ENCODE results near the gene DDX56.

The DDX56 gene

GRCh38 chr7:44541876-44542610, 31.7 kb downstream of the DDX56 start:
- no peak overlapping the region for H2AFZ ChIP-seq (ENCODE audit: low read depth, low read length)
- H3K36me3 ChIP-seq (ENCODE audit: insufficient read depth, low read length) = no peaks in the 10 kb centered on the region
- H3K27me3 ChIP-seq (ENCODE audit: insufficient read depth, low read length) = peaks cover 4% of the 10 kb centered on the region
- H3K9me3 ChIP-seq (ENCODE audit: low read length) = no peaks in the 10 kb centered on the region
- no peaks in the 10 kb centered on the region for H3K4me1 ChIP-seq (ENCODE audit: insufficient read depth, low read length)
- no peak overlapping the region for H3K4me3 ChIP-seq (ENCODE audit: low read length)

- H3K4me3 ChIP-seq (ENCODE audit: low read length) = no peak within 1 kb of the TSS
- H3K36me3 ChIP-seq (ENCODE audit: insufficient read depth, low read length) = no peaks in the 10 kb centered on the region
- H3K27me3 ChIP-seq (ENCODE audit: insufficient read depth, low read length) = peaks cover 4% of the 10 kb centered on the region
- no peak within 1 kb of the TSS for H2AFZ ChIP-seq (ENCODE audit: low read depth, low read length)
- no peaks in the 10 kb centered on the region for H3K9me3 ChIP-seq (ENCODE audit: low read length)
- no peaks in the 10 kb centered on the region for H3K4me1 ChIP-seq (ENCODE audit: insufficient read depth, low read length)
Measured at GRCh38 chr7:44541028-44541869, 32.5 kb downstream of the DDX56 start, which contains the start of gene NPC1L1. Gene NPC1L1 (minus strand): TSS chr7:44541330. CDS start chr7:44541259, 71 bp downstream.

- H3K4me3 ChIP-seq (ENCODE audit: low read length) = no peak overlapping the region
- H2AFZ ChIP-seq (ENCODE audit: low read depth, low read length) = no peak overlapping the region
Measured at GRCh38 chr7:44540592-44541027, 33.1 kb downstream of the DDX56 start.

DNA sequence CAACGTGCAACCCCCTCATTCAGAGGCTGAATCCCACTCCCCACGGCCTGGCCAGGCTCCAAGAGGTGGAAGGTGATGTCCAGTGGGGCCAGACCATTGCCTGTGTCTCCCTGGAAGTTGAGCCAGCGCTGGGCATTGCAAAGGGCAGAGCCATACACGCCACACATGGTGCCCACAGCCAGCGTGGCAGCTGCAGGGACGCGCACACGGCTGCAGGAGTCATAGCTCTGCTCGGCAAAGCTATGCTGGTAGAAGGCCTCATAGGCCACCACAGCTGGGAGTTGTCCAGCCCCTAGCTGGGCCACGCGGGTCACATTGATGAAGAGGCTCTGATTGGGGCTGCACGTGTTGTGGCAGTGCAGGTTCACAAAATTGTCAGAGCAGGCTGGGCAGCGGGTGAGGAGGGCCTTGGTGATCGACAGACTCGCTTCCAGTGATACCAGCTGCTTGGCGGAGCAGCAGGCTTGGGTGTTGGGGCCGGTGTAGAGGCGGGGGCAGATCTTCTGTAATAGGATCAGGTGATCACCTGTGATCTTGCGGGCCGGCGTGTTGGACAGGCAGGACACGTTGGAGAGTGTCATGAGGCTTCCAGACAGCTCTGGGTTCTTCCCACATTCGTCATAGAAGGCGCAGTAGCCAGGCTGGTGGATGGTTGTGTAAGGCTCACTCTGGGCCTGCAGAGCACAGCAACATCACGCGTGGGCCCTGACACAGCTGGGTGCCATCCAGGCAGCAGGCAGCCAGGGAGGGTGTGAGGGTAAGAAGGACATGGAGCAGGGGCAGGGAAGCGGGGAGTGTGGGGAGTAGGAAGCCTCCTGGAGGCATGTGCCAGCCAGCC, 33.8 kb downstream of the DDX56 start:
- no peak overlapping the region for H2AFZ ChIP-seq (ENCODE audit: low read depth, low read length)

More at GRCh38 chr7:44540592-44541027, 33.1 kb downstream of the DDX56 start:
- no peaks in the 10 kb centered on the region for H3K4me1 ChIP-seq (ENCODE audit: insufficient read depth, low read length)
- peaks cover 4% of the 10 kb centered on the region for H3K27me3 ChIP-seq (ENCODE audit: insufficient read depth, low read length)
- no peaks in the 10 kb centered on the region for H3K9me3 ChIP-seq (ENCODE audit: low read length)
- no peaks in the 10 kb centered on the region for H3K36me3 ChIP-seq (ENCODE audit: insufficient read depth, low read length)

DNA sequence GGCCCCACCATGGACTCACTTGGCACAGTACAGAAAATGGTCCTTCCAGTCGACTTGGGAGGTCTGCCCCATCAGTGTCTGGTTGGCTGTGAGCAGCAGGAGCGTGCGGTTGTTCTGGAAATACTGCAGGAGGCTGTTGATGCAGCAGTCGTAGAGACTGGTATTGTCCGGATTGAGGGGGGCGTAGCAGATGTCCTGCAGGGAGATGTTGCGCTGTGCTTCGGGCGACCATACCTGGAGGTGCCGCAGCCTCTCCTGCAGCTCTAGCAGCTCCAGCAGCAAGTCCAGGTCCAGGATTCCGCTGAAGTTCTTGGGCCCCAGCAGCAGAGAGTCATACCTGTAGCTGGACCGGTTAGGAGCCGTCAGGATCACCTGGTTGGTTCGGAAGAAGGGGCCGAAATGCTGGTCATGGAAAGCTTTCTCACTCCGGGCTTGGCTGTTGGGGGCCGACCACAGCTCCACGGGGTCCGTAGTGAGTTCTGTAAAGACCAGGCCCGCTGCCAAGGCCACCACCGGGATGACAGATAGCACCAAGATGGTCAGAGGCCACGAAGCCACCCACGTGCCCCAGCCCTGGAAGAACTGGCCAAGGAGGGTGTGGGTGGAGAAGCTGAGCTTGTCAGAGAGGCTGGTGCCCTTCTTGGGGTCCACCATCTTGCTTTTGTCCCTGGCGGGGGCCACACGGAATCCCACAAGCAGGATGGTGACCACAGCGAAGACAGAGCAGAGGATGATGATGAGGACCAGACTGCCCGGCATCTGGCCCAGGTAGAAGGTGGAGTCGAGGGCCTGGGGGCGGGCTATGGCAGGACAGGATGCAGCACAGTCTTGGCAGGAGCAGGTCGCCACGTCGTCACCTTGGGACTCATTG, 34.7 kb downstream of the DDX56 start:
- Histone ChIP-seq H3K9me3 (ENCODE audit: low read length) (no peaks in the 10 kb centered on the region), H3K4me1 (ENCODE audit: insufficient read depth, low read length) (no peaks in the 10 kb centered on the region), H3K36me3 (ENCODE audit: insufficient read depth, low read length) (no peaks in the 10 kb centered on the region), H3K4me3 (ENCODE audit: low read length) (no peak overlapping the region), H2AFZ (ENCODE audit: low read depth, low read length) (no peak overlapping the region), H3K27me3 (ENCODE audit: insufficient read depth, low read length) (peaks cover 4% of the 10 kb centered on the region)

More for the DNA sequence above, 33.8 kb downstream of the DDX56 start:
- Histone ChIP-seq H3K27me3 (ENCODE audit: insufficient read depth, low read length) (peaks cover 4% of the 10 kb centered on the region), H3K4me3 (ENCODE audit: low read length) (no peak overlapping the region), H3K9me3 (ENCODE audit: low read length) (no peaks in the 10 kb centered on the region), H3K4me1 (ENCODE audit: insufficient read depth, low read length) (no peaks in the 10 kb centered on the region), H3K36me3 (ENCODE audit: insufficient read depth, low read length) (no peaks in the 10 kb centered on the region)

GRCh38 chr7:44538093-44538797, 35.5 kb downstream of the DDX56 start:
- no peaks in the 10 kb centered on the region for H3K4me1 ChIP-seq (ENCODE audit: insufficient read depth, low read length)
- no peak overlapping the region for H2AFZ ChIP-seq (ENCODE audit: low read depth, low read length)
- no peak overlapping the region for H3K4me3 ChIP-seq (ENCODE audit: low read length)
- H3K36me3 ChIP-seq (ENCODE audit: insufficient read depth, low read length) = no peaks in the 10 kb centered on the region
- H3K27me3 ChIP-seq (ENCODE audit: insufficient read depth, low read length) = peaks cover 4% of the 10 kb centered on the region
- H3K9me3 ChIP-seq (ENCODE audit: low read length) = no peaks in the 10 kb centered on the region

- Histone ChIP-seq H3K4me3 (ENCODE audit: low read length) (no peak overlapping the region), H3K36me3 (ENCODE audit: insufficient read depth, low read length) (no peaks in the 10 kb centered on the region), H2AFZ (ENCODE audit: low read depth, low read length) (no peak overlapping the region), H3K27me3 (ENCODE audit: insufficient read depth, low read length) (peaks cover 4% of the 10 kb centered on the region), H3K4me1 (ENCODE audit: insufficient read depth, low read length) (no peaks in the 10 kb centered on the region), H3K9me3 (ENCODE audit: low read length) (no peaks in the 10 kb centered on the region)
Measured at GRCh38 chr7:44537442-44537841, 36.3 kb downstream of the DDX56 start.

DNA sequence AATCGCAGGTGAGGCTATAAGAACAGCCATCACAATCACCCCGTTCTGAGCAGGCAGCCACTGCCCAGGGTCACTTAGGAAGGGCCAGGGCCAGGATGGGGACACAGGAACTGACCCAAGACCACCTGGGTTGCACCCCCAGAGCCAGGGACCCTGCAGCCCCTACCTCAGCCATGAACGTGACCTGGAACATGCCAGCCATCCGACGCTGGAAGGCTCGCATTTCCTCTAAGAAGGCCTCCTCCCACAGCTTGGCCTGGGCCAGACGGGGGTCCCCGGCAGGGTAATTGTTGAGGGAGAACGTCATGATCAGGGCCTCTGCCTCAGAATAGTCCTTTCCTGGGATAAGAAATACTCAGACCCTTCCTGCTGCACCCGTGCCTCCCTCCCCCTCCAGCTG, 37.6 kb downstream of the DDX56 start:
- H3K4me1 ChIP-seq (ENCODE audit: insufficient read depth, low read length) = no peaks in the 10 kb centered on the region
- no peak overlapping the region for H2AFZ ChIP-seq (ENCODE audit: low read depth, low read length)
- no peaks in the 10 kb centered on the region for H3K9me3 ChIP-seq (ENCODE audit: low read length)
- no peaks in the 10 kb centered on the region for H3K36me3 ChIP-seq (ENCODE audit: insufficient read depth, low read length)
- no peak overlapping the region for H3K4me3 ChIP-seq (ENCODE audit: low read length)
- no peaks in the 10 kb centered on the region for H3K27me3 ChIP-seq (ENCODE audit: insufficient read depth, low read length)

GRCh38 chr7:44535348-44536064, 38.2 kb downstream of the DDX56 start:
- Histone ChIP-seq H3K36me3 (ENCODE audit: insufficient read depth, low read length) (no peaks in the 10 kb centered on the region), H2AFZ (ENCODE audit: low read depth, low read length) (no peak overlapping the region), H3K4me1 (ENCODE audit: insufficient read depth, low read length) (no peaks in the 10 kb centered on the region), H3K4me3 (ENCODE audit: low read length) (no peak overlapping the region), H3K9me3 (ENCODE audit: low read length) (no peaks in the 10 kb centered on the region), H3K27me3 (ENCODE audit: insufficient read depth, low read length) (peaks cover 3% of the 10 kb centered on the region)

DNA sequence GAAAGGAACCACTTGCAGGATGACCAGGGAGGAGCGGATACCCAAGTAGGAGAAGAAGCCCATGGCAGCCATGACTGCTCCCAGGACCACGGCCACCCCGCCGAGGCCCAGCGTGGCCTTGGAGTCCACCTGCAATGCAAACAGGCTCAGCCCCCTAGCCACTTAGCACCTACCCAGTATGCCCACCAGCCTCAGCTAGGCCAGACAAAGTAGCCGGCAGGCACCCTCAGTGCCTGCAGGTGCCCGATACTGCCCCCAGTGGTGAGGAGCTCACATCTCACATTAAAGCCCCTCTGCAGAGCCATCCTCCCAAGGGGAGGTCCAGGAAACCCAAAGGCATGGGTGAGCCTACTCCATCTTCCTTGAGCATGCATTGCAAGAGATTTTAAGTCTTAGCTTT, 39.2 kb downstream of the DDX56 start:
- no peak overlapping the region for H2AFZ ChIP-seq (ENCODE audit: low read depth, low read length)
- H3K4me3 ChIP-seq (ENCODE audit: low read length) = no peak overlapping the region
- H3K36me3 ChIP-seq (ENCODE audit: insufficient read depth, low read length) = no peaks in the 10 kb centered on the region
- no peaks in the 10 kb centered on the region for H3K9me3 ChIP-seq (ENCODE audit: low read length)
- H3K4me1 ChIP-seq (ENCODE audit: insufficient read depth, low read length) = no peaks in the 10 kb centered on the region
- H3K27me3 ChIP-seq (ENCODE audit: insufficient read depth, low read length) = peaks cover 3% of the 10 kb centered on the region

GRCh38 chr7:44534087-44534486, 39.6 kb downstream of the DDX56 start:
- H3K4me1 ChIP-seq (ENCODE audit: insufficient read depth, low read length) = no peaks in the 10 kb centered on the region
- H2AFZ ChIP-seq (ENCODE audit: low read depth, low read length) = no peak overlapping the region
- H3K4me3 ChIP-seq (ENCODE audit: low read length) = no peak overlapping the region
- no peaks in the 10 kb centered on the region for H3K36me3 ChIP-seq (ENCODE audit: insufficient read depth, low read length)
- H3K27me3 ChIP-seq (ENCODE audit: insufficient read depth, low read length) = peaks cover 3% of the 10 kb centered on the region
- no peaks in the 10 kb centered on the region for H3K9me3 ChIP-seq (ENCODE audit: low read length)

All from neuron (in vitro differentiated cells).